ENCODE results near the gene BAG3.

GRCh38 chr10:119644994-119645393 lies 6.2 kb upstream of the BAG3 start:
- TF ChIP-seq EZH2phosphoT487 (IDR thresholded peaks at IDR 0.05; ENCODE audit: borderline replicate concordance, low read length) = no peak
- TF ChIP-seq CTCF (IDR thresholded peaks at IDR 0.05; ENCODE audit: low read depth, low read length, poor library complexity, severe bottlenecking) = no peak

All from DOHH2 (cell line).